COLO829 (cell line): ENCODE measurements around the gene TUFM.
"Not testable (repeated sequence)": the region's sequence is repeated elsewhere in the genome, so short reads cannot be mapped to it uniquely, and the experiment has no call there.

ENCODE experiments used
- DNase-seq: peaks from one replicate; pipeline ENCODE4 v3.0.0; 2012; ENCODE audit warnings: low spot score

Gene TUFM

GRCh38 chr16:28846080-28846932 is at the start of gene TUFM:
TUFM (minus strand) TSS chr16:28846348; CDS start chr16:28846269, 79 bp downstream.
- DNase-seq = peak; percentile 90

GRCh38 chr16:28895609-28896008 is 49.5 kb upstream of the TUFM start:
- DNase-seq = no peak

- DNase-seq = no peak
Measured at GRCh38 chr16:28893291-28893690, 47.1 kb upstream of the TUFM start.

- no peak for DNase-seq
Measured at GRCh38 chr16:28891964-28892890, 46.1 kb upstream of the TUFM start.

- not testable (repeated sequence) for DNase-seq
Measured at GRCh38 chr16:28890355-28890754, 44.2 kb upstream of the TUFM start.

- no peak for DNase-seq
Measured at GRCh38 chr16:28886945-28887344, 40.8 kb upstream of the TUFM start.

- no peak for DNase-seq
Measured at GRCh38 chr16:28884045-28884444, 37.9 kb upstream of the TUFM start.

- no peak for DNase-seq
Measured at GRCh38 chr16:28883221-28883996, 37.3 kb upstream of the TUFM start.

GRCh38 chr16:28882551-28883160 is 36.5 kb upstream of the TUFM start:
- DNase-seq = no peak

- not testable (repeated sequence) for DNase-seq
Measured at GRCh38 chr16:28881565-28881964, 35.4 kb upstream of the TUFM start.

- no peak for DNase-seq
Measured at GRCh38 chr16:28880955-28881354, 34.8 kb upstream of the TUFM start.

GRCh38 chr16:28880589-28880915 is 34.4 kb upstream of the TUFM start:
- DNase-seq = no peak

GRCh38 chr16:28879841-28880588 is 33.9 kb upstream of the TUFM start:
- DNase-seq = peak; percentile 82

GRCh38 chr16:28879261-28879840 is 33.2 kb upstream of the TUFM start:
- no peak for DNase-seq

- DNase-seq = no peak
Measured at GRCh38 chr16:28878083-28878926, 32.2 kb upstream of the TUFM start, which contains the start of gene ATP2A1. ATP2A1 (plus strand) TSS chr16:28878488; CDS start chr16:28878672, 184 bp downstream.

- DNase-seq = no peak
Measured at GRCh38 chr16:28877655-28878000, 31.5 kb upstream of the TUFM start.

GRCh38 chr16:28876973-28877654 is 31.0 kb upstream of the TUFM start:
- no peak for DNase-seq

GRCh38 chr16:28876019-28876659 is 30.0 kb upstream of the TUFM start:
- DNase-seq = no peak
